Skeletal muscle cell (primary cell): ENCODE data around the gene CBX4.
"Not testable (repeated sequence)": the region's sequence is repeated elsewhere in the genome, so short reads cannot be mapped to it uniquely, and the experiment has no call there.

Source experiments
- DNase-seq: peaks from one replicate; pipeline ENCODE4 v3.0.0-alpha.2; 2010; ENCODE audit warnings: low read depth
- H3K4me3 ChIP-seq: 2 replicates; pipeline ENCODE4 v1.5.1; 2011; ENCODE audit warnings: low read depth, mild to moderate bottlenecking, control low read depth, low read length, moderate library complexity

Gene CBX4

DNA sequence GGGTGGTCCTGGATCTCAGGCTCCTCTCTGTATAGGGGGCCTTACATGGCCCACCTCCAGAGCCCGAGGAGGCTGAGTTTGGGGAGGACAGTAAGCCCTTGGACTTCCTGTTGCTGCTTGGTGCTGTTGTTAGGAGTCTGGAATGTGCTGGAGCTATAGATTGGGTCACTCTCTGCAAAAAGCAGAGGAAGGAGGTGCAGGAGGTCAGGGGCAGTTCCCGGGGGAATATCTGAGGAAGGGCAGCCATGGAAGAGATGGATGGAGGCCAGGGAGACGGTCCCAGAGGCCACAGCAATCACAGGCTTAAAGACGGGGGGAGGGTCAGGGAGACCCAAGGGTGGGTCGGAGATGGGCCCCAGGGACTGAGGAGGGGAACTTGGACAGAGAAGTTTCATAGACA is 23.0 kb upstream of the CBX4 start:
- no peak for DNase-seq
- H3K4me3 ChIP-seq: no peak overlapping the region

DNA sequence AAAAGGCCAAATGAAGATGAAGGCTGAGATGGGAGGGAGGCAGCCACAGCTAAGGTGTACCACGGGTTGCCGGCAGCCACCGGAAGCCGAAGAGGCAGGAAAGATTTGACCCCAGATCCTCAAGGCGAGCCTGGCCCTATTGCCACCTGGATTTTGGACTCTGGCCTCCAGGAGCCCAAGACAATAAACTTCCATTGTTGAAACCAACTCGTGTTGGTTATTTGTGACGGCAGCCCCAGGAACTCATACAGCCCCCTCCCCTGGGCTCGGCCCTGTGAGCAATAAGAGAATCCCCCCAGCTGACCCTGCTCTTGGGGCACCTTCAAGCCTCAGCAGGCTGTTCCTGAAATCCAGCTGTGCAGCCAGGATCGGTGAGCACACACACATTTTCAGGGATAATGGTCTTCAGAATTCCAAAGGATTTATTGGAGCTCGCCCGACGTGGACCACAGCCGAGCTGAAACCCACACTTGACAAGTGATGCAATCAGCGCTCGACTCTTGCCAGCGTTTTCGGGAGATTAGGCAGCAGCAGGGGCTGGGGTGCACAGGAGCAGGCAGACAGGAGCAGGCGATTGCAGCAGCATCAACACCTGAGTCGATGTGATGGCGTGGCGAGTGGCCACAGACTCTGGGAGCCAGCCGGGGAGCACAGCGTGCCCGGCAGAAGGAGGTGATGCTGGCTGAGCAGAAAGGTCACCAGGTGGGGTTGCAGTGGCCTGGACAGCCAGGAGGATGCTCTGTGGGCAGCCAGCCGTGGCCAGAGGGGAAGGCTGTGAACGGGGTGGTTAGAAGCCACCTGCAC is 22.4 kb upstream of the CBX4 start:
- DNase-seq: no peak
- no peak overlapping the region for H3K4me3 ChIP-seq

DNA sequence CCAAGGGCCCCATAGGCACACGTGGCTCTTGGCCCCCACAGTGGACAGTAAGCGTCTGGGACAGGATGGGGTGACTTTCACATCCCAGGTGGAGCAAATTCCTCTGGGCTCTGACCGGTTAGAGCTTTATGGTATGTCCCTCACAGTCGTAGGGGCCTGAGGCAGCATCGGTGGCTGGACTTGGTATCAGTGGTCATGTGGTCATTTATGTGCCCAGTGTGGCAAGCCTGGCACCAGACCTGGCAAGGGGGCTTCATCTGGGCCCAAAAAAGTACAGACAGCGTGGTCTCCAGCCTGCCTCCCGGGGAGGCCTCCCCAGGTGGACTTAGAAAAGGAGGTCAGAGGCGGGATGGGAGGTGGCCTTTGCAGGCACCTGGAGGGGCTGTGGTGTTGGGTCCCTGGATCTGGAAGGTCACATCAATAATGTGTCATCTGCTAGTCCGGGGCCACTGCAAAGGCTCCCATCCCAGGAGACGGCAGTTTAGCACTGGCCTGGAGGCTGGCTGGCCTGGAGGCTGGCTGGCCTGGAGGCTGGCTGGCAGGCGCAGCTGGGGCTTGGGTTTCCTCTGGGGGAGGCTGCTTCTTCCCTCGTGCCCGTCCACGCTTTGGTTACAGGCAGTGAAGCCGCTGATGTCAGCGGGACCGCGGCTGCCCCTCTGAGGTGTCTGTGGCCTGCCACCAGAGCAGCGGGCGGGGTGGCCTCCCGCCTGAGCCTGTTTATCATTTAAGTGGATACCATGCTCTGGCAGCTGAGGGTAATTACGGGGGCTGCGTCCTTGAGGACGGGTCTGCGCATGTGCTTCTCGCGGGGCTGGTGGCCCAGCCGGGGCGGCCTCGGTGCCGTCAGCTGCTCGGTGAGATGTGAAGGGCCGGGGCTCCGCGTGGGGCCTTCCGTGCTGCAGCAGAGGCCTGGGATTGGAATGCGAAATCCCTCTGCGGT is 20.7 kb upstream of the CBX4 start:
- DNase-seq: no peak
- H3K4me3 ChIP-seq: no peak overlapping the region

DNA sequence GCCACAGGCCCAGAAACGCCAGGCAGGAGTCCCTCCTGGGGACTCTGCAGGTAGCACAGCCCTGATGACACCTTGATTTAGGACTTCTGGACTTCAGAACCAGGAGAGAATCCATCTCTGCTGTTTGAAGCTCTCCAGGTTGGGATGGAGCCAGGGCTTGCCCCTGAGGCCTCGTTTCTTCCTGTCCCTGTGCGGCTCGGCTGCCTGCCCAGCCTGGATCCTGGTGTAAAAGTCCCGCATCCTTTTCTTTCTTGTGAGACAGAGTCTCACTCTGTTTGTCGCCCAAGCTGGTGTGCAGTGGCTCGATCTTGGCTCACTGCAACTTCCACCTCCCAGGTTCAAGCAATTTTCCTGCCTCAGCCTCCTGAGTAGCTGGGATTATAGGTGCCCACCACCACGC is 17.9 kb upstream of the CBX4 start:
- H3K4me3 ChIP-seq: no peak overlapping the region
- DNase-seq: no peak

DNA sequence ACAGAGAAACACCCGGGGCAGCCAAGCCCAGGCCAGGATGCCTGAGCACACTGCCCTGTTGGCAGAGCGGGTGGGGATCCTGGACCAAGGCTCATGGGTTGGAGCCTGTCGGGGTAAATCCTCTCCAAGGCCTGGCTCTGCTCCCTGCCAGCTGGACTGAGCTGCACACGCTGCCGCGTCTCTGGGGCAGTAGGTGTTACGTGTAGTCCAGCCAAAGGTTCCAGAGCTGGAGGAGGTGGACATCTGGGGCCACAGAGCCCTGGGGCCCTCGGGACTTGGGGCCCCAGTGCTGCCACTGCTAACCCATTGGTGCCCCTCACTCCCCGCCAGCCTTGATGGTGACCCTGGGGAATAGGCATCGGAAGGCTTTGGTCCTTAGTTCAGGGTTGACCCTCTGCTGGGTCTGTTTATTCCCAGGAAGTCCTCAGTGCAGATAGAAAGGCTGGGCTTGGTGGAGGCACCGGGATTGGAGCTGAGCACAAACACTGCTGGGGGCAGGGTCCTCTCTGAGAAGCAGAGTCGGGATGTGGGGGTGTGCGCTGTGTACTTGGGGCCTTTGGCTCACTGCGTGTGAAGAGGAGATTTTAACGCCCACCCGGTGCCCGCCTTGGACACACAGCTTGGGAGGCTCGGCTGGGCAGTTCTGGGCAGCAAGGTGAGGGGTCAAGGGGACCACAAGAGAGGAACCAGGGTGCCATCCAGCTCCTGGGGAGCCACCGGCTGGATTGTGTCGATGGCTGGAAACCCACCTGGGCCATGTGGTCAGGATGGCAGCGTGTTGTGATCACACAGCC is 16.3 kb upstream of the CBX4 start:
- no peak for DNase-seq

DNA sequence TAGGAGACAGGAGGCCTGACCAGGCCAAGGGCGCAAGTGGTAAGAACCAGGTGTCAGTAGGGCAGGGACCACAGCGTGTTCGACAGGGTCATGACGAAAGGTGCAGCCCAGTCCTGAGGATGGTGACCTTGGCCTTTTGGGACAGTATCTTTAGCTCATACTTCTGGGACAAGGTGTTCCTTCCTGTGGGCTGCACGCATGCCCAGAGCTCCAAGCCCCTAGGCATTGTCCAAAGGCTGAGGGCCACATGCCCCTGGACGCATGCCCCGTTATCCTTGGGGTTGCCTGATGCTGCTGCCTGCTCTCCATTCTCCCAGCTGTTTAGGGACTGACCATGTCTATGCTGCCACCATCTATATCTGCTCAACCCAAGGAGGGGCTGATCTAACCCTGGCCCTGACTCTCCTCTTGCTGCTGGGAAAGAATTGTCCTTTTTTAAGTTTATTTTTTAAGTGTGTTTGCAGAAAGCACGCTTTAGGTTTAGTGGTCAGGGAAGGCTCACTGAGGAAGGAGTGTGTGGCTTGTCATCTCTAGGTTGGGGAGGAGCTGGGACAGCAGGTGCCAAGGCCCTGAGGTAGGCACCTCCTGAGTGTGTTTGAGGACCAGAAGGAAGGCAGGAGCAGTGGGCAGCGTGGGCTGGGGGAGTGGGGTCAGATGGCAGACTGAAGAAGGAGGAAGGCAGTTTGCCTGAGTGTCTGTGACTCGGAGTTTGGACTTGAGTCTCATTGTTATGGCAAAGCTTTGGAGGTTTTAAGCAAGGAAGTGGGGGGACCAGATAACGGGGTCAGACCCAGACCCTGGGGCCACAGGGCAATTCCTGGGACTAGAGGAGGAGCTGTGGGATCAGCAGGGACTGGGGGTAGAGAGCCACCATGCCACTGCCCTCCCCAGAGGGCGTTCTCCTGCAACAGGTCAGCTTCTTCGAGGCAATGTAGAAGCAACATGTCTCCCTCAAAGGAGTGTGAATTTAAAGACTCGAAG is 15.1 kb upstream of the CBX4 start:
- H3K4me3 ChIP-seq: no peak overlapping the region
- DNase-seq: no peak

More for the DNA sequence above, 16.3 kb upstream of the CBX4 start:
- H3K4me3 ChIP-seq: no peak overlapping the region

DNA sequence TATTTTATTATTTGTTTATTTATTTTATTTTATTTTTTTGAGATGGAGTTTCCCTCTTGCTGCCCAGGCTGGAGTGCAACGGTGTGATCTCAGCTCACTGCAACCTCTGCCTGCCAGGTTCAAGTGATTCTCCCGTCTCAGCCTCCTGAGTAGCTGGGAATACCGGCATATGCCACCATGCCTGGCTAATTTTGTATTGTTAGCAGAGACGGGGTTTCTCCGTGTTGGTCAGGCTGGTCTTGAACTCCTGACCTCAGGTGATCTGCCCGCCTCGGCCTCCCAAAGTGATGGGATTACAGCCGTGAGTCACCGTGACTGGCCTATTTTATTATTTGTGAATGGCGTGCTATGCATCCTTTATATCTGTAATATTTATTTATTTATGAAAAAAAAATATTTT is 13.9 kb upstream of the CBX4 start:
- not testable (repeated sequence) for H3K4me3 ChIP-seq, DNase-seq

DNA sequence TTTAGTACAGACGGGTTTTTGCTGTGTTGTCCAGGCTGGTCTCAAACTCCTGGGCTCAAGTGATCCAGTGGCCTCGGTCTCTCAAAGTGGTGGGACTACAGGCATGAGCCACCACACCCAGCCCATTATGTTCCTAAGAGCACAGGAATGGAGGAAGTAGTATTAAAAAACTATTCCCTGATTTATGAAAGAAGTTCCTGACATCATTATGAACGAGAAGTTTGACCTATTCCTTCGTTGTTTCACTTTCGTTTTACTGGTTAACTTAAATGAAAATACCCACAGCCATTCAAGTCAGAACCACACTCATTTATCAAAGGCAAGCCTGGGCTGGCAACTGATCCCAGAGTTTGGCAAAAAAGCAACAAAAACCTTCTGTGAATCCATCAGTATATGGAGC is 13.5 kb upstream of the CBX4 start:
- H3K4me3 ChIP-seq: no peak overlapping the region
- no peak for DNase-seq

DNA sequence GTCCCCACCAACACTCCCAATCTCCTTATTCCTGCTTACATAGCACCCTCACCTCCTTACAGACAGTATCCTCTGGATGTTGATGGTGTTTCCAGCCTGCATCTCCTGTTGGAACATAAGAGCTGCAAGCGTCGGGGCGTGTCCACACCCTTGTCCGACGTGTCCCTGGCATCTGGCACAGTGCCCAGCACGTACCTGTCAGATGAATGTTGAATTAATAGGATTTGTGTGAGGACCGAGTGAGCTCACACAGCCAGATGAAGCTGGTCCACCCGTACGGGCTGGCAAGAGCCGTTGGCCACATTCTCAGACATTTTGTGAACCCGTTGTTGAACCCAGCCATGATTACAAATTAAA is 12.2 kb upstream of the CBX4 start:
- no peak overlapping the region for H3K4me3 ChIP-seq
- DNase-seq: no peak

DNA sequence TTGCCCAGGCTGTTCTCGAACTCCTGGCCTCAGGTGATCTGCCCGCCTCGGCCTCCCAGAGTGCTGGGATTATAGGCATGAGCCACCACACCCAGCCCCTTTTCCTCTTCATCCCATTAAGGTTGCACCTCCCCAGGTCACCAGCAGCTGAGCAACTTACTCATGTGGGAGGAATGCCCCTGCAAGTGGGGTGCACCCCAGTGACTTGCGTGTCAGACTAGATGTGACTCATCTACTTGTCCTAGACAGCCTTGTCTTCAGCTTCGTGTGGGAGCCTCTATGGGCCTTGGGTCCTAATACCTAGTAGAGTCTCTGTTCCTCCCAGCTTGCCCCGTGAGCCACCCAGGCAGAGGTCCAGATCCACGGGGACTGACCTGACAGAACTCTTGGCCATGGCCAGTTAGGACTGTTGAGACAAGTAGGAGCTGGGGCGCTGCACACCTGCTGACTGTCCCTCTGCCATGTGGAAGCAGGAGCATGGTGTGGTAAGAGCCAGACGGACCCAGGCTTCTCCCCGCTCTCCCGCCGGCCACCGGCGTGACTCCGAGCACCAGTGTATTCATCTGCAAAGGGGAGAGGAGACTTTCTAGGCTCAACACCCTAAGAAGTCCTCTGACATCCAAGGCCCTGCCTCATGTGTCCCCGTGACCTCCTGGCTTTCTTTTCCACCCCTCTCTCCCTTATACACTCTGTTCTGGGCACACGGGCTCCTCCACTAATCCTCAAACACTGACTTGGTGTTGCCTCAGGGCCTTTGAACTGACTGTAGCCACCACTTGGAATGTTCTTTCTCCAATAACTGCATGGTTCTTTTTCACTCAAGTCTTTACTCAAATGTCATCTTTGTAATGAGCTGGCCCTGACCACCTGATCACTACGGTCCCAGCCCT is 11.6 kb upstream of the CBX4 start:
- no peak overlapping the region for H3K4me3 ChIP-seq
- DNase-seq: no peak

DNA sequence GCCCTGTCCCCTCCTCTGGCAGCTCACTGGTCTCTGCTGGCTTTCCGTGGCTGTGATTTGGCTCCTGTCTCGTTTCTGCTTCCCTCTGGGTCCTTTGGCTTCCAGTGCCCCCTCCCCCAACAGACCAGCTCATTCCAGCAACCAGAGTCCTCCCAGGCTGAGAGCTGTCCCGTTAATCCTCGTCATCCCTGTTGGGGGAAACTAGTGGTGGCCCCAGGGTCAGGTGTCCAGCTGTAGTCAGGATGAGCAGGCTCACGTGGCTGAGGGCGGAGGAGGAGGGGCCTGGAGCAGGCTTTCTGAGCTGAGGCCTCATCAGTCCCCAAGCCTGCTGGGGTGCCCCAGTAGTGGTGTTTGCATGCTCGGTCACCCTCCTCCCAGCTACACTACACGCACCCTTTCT is 10.7 kb upstream of the CBX4 start:
- H3K4me3 ChIP-seq: no peak overlapping the region

DNA sequence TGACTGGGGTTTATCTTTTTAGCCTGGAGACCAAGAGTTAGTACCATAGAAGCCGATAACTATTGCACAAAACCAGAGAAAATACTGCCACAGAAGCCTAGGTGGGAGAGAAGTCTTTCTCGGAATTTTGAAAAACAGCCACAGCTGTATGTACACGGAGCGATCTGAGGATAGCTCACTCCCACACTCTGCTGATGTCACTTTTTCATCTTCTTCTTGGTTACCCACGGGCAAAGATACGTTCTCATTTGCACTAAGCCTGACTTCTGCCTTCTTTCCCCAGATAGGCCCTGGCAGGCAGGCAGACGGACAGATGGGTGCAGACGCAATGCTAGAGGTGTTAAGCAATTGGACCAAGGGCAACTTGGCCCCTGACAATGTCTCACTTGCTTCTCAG is 9.1 kb upstream of the CBX4 start:
- no peak overlapping the region for H3K4me3 ChIP-seq

More for the DNA sequence above, 10.7 kb upstream of the CBX4 start:
- DNase-seq: no peak

DNA sequence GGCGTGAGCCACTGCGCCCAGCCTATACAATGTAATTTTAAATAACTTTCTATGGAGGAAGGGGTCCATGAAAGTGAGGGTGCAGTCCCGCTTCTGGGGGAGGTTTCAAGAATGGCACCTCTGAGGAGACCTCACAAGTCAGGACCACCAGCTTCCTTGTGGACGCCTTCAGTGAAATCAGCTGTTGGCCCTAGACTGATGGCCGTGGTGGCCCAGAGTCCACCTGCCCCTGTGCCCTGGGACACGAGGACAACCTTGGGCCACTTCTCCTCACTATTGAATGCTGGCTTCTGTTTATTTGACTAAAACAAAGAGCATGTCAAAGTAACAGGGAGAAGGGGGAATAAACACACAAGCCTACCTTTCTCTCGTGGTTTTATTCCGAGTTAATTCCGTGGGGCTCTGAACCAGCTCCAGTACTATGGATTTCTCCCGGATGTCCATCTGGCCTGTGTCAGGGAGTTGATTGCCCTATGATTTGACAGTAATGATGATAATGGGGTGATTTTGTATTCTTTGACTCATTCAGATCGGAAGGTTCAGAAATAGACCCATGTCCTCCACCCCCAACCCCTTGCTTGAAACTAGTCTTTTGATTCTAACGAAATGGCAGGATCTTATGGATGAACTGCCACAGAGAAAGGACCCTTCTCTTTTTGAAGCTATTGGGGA is 8.6 kb upstream of the CBX4 start:
- DNase-seq: no peak
- H3K4me3 ChIP-seq: no peak overlapping the region

More for the DNA sequence above, 9.1 kb upstream of the CBX4 start:
- no peak for DNase-seq

DNA sequence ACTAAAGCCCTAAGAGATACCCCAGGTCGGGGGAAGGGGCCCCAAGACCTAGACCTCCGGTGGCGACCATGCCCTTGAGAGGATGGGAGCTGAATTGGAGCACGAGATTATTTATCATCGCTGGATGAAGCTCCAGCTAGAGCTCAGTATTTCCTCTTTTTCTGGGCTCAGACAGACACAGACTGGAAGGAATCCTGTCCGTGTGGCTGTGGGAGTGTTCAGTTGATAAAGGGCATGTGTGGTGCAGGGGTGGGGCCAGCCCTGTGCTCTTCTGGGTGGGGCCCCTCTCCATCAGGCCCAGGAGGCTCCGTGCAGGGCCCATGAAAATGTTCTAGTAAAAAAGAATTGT is 6.3 kb upstream of the CBX4 start:
- H3K4me3 ChIP-seq: no peak overlapping the region
- no peak for DNase-seq

DNA sequence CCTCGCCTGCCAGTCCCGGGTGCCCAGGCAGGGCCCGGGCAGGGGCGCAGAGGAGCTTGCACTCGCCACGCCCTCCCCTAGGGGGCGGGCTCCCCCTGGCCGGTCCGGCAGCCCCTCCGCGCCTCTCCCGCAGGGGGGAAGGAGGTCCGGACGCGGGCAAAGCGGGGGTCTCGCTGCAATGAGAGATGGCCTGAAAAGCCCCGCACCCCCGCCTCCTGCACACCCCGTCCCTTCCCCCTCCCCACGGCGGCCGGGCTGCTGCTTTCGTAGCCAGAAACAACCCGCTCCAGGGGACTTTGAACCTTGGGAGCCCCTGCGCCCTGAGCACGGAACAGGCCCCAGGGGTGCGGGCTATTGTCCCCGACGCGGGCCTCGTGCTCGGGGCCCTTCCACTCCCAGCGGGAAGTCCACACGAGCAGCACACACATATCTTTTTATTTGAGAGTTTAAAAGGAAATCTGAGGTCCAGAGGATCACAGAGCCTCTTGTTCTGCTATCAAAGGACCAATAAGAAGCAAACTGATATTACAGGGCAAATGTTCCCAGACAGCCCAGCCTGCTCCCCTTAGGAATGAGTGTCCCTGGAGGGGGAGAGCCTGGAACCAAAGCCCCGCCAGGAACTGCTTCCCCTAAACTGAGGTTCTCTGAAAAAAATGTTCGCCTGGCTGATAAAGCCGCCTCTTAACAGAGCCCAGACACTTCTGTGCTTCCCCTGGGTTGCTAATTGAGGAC is 5.8 kb upstream of the CBX4 start:
- peak overlapping the region; percentile 18 for H3K4me3 ChIP-seq
- DNase-seq: no peak

DNA sequence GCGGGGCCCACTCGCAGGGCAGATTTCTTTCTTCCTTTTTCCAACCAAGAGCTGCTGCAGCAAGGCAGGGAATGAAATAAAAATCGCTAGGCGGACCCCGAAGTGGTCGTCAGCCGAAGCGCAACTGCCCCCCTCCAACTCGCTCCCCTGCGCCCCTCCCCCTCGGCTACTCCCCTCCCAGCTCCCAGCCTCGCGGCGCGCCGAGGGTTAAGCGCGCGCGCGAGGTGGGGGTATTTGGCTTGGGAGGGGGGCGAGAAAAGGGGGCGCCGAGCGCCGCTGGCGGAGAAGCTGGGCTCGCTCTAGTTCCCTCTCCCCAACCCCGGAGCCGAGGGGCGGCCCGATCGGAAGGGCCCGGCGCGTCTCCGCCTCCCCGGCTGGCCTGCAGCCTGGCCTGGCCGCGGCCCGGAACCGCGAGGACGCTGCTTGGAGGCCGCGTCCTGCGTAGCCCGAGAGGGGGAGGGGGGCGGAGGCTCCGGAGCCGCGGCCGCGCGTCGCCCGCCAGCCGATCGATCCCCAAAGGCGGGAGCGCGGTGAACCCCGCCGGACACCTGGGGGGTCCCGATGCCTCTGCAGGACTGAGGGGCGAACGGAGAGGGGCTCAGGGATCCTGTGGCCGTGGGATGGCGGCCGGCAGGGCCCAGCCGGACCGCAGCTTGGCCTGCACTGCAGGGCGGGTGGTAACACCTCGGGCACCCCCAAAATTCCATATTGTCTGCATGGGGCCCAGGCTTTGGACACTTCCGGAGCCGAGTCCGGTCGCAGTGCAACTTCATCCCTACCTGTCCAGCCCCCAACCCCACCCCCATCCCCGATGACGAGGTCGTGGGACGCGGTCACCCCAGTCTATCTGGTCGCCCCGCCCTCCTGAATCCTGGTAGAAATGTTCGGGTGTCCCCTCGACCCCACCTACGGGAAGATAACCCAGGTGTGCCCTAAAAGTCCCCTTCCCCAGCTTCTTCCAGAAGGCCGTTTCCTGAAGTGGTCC is 4.9 kb upstream of the CBX4 start:
- no peak for DNase-seq

More for the DNA sequence above, 4.9 kb upstream of the CBX4 start:
- H3K4me3 ChIP-seq: peak overlapping the region; percentile 54
